Smooth muscle cell of the umbilical artery (primary cell): ENCODE results near the gene PTGDS. TPM values are rescaled to one million over a fixed set of nuclear protein-coding genes. Genes with fewer than 3 reads are reported as not detected.

Experiments
- total RNA-seq: library from RNA; depleted of rRNA; stranded (reverse); fragments of >200 nt; gene quantifications from 2 replicates; pipeline ENCODE4 v1.2.3, GENCODE V29; 2014

PTGDS gene
- total RNA-seq, result 8.3 and 21.4 TPM in 2 replicates

GRCh38 chr9:136977223-136977622 lies at the start of gene PTGDS:
Gene PTGDS, plus strand, starts transcription at chr9:136977504. Its CDS starts 75 bp downstream, at chr9:136977579.

GRCh38 chr9:136944519-136945332 lies 32.6 kb upstream of the PTGDS start, which contains the start of the genes C8G and FBXW5:
Gene C8G, plus strand, starts transcription at chr9:136945243. Its CDS starts 78 bp downstream, at chr9:136945321.
Gene FBXW5, minus strand, starts transcription at chr9:136944738. Its CDS starts 655 bp downstream, at chr9:136944083.

GRCh38 chr9:136951541-136952320 lies 25.6 kb upstream of the PTGDS start, which contains the start of gene LCN12:
Gene LCN12, plus strand, starts transcription at chr9:136952273. Its CDS starts 55 bp downstream, at chr9:136952328.

GRCh38 chr9:136982232-136983051 lies 5.1 kb downstream of the PTGDS start, which contains the start of gene LCNL1:
Gene LCNL1, plus strand, starts transcription at chr9:136982993. Its CDS starts 594 bp downstream, at chr9:136983587.

GRCh38 chr9:136991993-136992818 lies 14.9 kb downstream of the PTGDS start, which contains the start of gene PAXX:
Gene PAXX, plus strand, starts transcription at chr9:136992422. Its CDS starts 22 bp downstream, at chr9:136992444.

GRCh38 chr9:136996361-136997292 lies 19.3 kb downstream of the PTGDS start, which contains the start of gene CLIC3:
Gene CLIC3, minus strand, starts transcription at chr9:136996568. Its CDS starts 25 bp downstream, at chr9:136996543.

GRCh38 chr9:137027369-137028262 lies 50.3 kb downstream of the PTGDS start, which contains the start of gene ABCA2:
Gene ABCA2, minus strand, starts transcription at chr9:137028237. Its CDS starts 97 bp downstream, at chr9:137028140.

Other genes starting within 250 kb of the PTGDS start
- not detected in 2 replicates for gene LCN10, start 234.6 kb upstream of the PTGDS start, total RNA-seq
- gene LCN6, start 229.0 kb upstream of the PTGDS start, total RNA-seq, result not detected in 2 replicates
- not detected in 2 replicates for gene LCN8, start 219.3 kb upstream of the PTGDS start, total RNA-seq
- not detected in 2 replicates for gene LCN15, start 213.0 kb upstream of the PTGDS start, total RNA-seq
- gene TMEM141, start 186.2 kb upstream of the PTGDS start, total RNA-seq, result 39.2 and 72.2 TPM in 2 replicates
- 0.30 and 0.32 TPM in 2 replicates for gene CCDC183, start 181.2 kb upstream of the PTGDS start, total RNA-seq
- gene RABL6, start 169.6 kb upstream of the PTGDS start, total RNA-seq, result 46.3 and 70.5 TPM in 2 replicates
- 2.1 and 2.4 TPM in 2 replicates for gene AJM1, start 135.0 kb upstream of the PTGDS start, total RNA-seq
- gene PHPT1, start 128.1 kb upstream of the PTGDS start, total RNA-seq, result 65.8 and 98.9 TPM in 2 replicates
- 2.7 and 4.0 TPM in 2 replicates for gene MAMDC4, start 125.2 kb upstream of the PTGDS start, total RNA-seq
- 209 and 275 TPM in 2 replicates for gene EDF1, start 111.2 kb upstream of the PTGDS start, total RNA-seq
- 5.6 and 16.0 TPM in 2 replicates for gene TRAF2, start 91.0 kb upstream of the PTGDS start, total RNA-seq
- gene FBXW5, start 32.8 kb upstream of the PTGDS start, total RNA-seq, result 142 and 159 TPM in 2 replicates
- 0.59 TPM in 1 of 2 replicates, not detected in the other for gene C8G, start 32.3 kb upstream of the PTGDS start, total RNA-seq
- gene LCN12, start 25.2 kb upstream of the PTGDS start, total RNA-seq, result 0.30 and 0.51 TPM in 2 replicates
- 0.88 and 1.5 TPM in 2 replicates for gene LCNL1, start 5.5 kb downstream of the PTGDS start, total RNA-seq
- gene PAXX, start 14.9 kb downstream of the PTGDS start, total RNA-seq, result 13.5 and 17.8 TPM in 2 replicates
- gene CLIC3, start 19.1 kb downstream of the PTGDS start, total RNA-seq, result 2.5 and 3.3 TPM in 2 replicates
- gene ABCA2, start 50.7 kb downstream of the PTGDS start, total RNA-seq, result 46.0 and 68.3 TPM in 2 replicates
- under 0.01 TPM in 1 of 2 replicates, not detected in the other for gene FUT7, start 54.6 kb downstream of the PTGDS start, total RNA-seq
- 27.3 and 49.4 TPM in 2 replicates for gene NPDC1, start 68.7 kb downstream of the PTGDS start, total RNA-seq
- gene ENTPD2, start 76.6 kb downstream of the PTGDS start, total RNA-seq, result not detected in 2 replicates
- 0.89 and 5.7 TPM in 2 replicates for gene SAPCD2, start 93.1 kb downstream of the PTGDS start, total RNA-seq
- 18.7 and 21.5 TPM in 2 replicates for gene UAP1L1, start 100.0 kb downstream of the PTGDS start, total RNA-seq
- gene MAN1B1, start 109.5 kb downstream of the PTGDS start, total RNA-seq, result 176 and 185 TPM in 2 replicates
- 69.1 and 79.6 TPM in 2 replicates for gene DPP7, start 137.2 kb downstream of the PTGDS start, total RNA-seq
- 0.09 TPM in 1 of 2 replicates, not detected in the other for gene GRIN1, start 161.7 kb downstream of the PTGDS start, total RNA-seq
- not detected in 2 replicates for gene LRRC26, start 192.5 kb downstream of the PTGDS start, total RNA-seq
- not detected in 2 replicates for gene TMEM210, start 194.6 kb downstream of the PTGDS start, total RNA-seq
- gene ANAPC2, start 211.1 kb downstream of the PTGDS start, total RNA-seq, result 25.5 and 28.8 TPM in 2 replicates
- gene SSNA1, start 211.2 kb downstream of the PTGDS start, total RNA-seq, result 51.0 and 65.9 TPM in 2 replicates
- 6.2 and 8.9 TPM in 2 replicates for gene TPRN, start 223.2 kb downstream of the PTGDS start, total RNA-seq
- gene TMEM203, start 228.1 kb downstream of the PTGDS start, total RNA-seq, result 32.1 and 32.8 TPM in 2 replicates
- gene NDOR1, start 228.2 kb downstream of the PTGDS start, total RNA-seq, result 2.7 and 5.4 TPM in 2 replicates
- gene RNF208, start 244.7 kb downstream of the PTGDS start, total RNA-seq, result 0.30 and 0.83 TPM in 2 replicates
- 0.30 and 0.46 TPM in 2 replicates for gene CYSRT1, start 247.7 kb downstream of the PTGDS start, total RNA-seq
- gene RNF224, start 250.0 kb downstream of the PTGDS start, total RNA-seq, result not detected in 2 replicates